GM23248 (cell line): ENCODE data around the gene REG4. TPM values are rescaled to one million over a fixed set of nuclear protein-coding genes. Genes with fewer than 3 reads are reported as not detected.

Experiments used
- DNase-seq: peaks from one replicate; pipeline ENCODE4 v3.0.0-alpha.2; 2015
- H2AFZ ChIP-seq: fragments of 200-600 bp; sonication (generic); 2 replicates; pipeline ENCODE4 v1.6.1; 2016; ENCODE audit warnings: antibody characterized with exemption
- H3F3A ChIP-seq: fragments of 200-600 bp; sonication (generic); 2 replicates; pipeline ENCODE4 v1.6.1; 2016; ENCODE audit warnings: mild to moderate bottlenecking, antibody characterized with exemption, mixed run types; ENCODE audit not compliant: insufficient read depth
- H3K27ac ChIP-seq: fragments of 200-600 bp; sonication (generic); 2 replicates; pipeline ENCODE4 v1.5.1; 2016; ENCODE audit warnings: mild to moderate bottlenecking
- H3K27me3 ChIP-seq: fragments of 200-600 bp; sonication (generic); replicated peaks from 2 replicates; pipeline ENCODE4 v1.6.1; 2016; ENCODE audit warnings: mild to moderate bottlenecking; ENCODE audit not compliant: insufficient read depth
- H3K36me3 ChIP-seq: fragments of 200-600 bp; sonication (generic); 2 replicates; pipeline ENCODE4 v1.6.1; 2016; ENCODE audit warnings: low read depth, mild to moderate bottlenecking
- H3K4me1 ChIP-seq: fragments of 200-600 bp; sonication (generic); 2 replicates; pipeline ENCODE4 v1.6.1; 2016; ENCODE audit warnings: mild to moderate bottlenecking; ENCODE audit not compliant: insufficient read depth
- H3K4me2 ChIP-seq: fragments of 200-600 bp; sonication (generic); one replicate; pipeline ENCODE4 v1.6.1; 2016; ENCODE audit warnings: mild to moderate bottlenecking; ENCODE audit not compliant: unreplicated experiment
- H3K4me3 ChIP-seq: fragments of 200-600 bp; sonication (generic); 2 replicates; pipeline ENCODE4 v1.5.1; 2016; ENCODE audit warnings: mild to moderate bottlenecking
- H3K79me2 ChIP-seq: fragments of 200-600 bp; sonication (generic); 2 replicates; pipeline ENCODE4 v1.6.1; 2016; ENCODE audit warnings: mild to moderate bottlenecking; ENCODE audit not compliant: insufficient read depth
- H3K9ac ChIP-seq: fragments of 200-600 bp; sonication (generic); 2 replicates; pipeline ENCODE4 v1.6.1; 2016; ENCODE audit warnings: mild to moderate bottlenecking
- H3K9me2 ChIP-seq: fragments of 200-600 bp; sonication (generic); 2 replicates; pipeline ENCODE4 v1.6.1; 2016; ENCODE audit warnings: mixed run types, mild to moderate bottlenecking, moderate library complexity; ENCODE audit not compliant: insufficient read depth
- H3K9me3 ChIP-seq: fragments of 200-600 bp; sonication (generic); one replicate; pipeline ENCODE4 v1.6.1; 2017; ENCODE audit warnings: low read depth
- H4K20me1 ChIP-seq: fragments of 200-600 bp; sonication (generic); 2 replicates; pipeline ENCODE4 v1.6.0; 2016; ENCODE audit not compliant: insufficient read depth
- EZH2 ChIP-seq: fragments of 200-600 bp; sonication (generic); IDR thresholded peaks from 2 replicates; pipeline ENCODE4 v1.6.1; 2018; ENCODE audit warnings: antibody characterized with exemption, mild to moderate bottlenecking; ENCODE audit not compliant: insufficient read depth, poor library complexity, severe bottlenecking
- EZH2phosphoT487 ChIP-seq: fragments of 200-600 bp; sonication (generic); IDR thresholded peaks from 2 replicates; pipeline ENCODE4 v1.6.1; 2018; ENCODE audit warnings: antibody characterized with exemption, moderate library complexity, mild to moderate bottlenecking, low read depth; ENCODE audit not compliant: insufficient read depth
- WGBS, 2 experiments: methylation state at CpG; one replicate each; pipeline ENCODE4 v1.1.6; 2015 to 2017; ENCODE audit warnings: low lambda C conversion rate in 2 of 2, low coverage in 1 of 2; ENCODE audit errors: missing lambda C conversion rate in 2 of 2; 5-methylcytosine and 5-hydroxymethylcytosine counted together
- in situ Hi-C: fragments of 300-500 bp; cut with MboI; formaldehyde crosslinking; loops from 2 replicates; pipeline ENCODE4 v1.15.0; 2020
- polyA plus RNA-seq: library from polyadenylated mRNA; unstranded; fragments of >200 nt; fragmentation: Nextera tagmentation; extraction: Ambion mirVana; gene quantifications from 2 replicates; pipeline ENCODE4 v1.2.1, GENCODE V29; 2016
- total RNA-seq: library from RNA; depleted of rRNA; stranded (reverse); fragments of >200 nt; shearing (Covaris generic); gene quantifications from 2 replicates; pipeline ENCODE4 v1.2.3, GENCODE V29; 2014; rRNA removed

The REG4 gene
- total and polyA plus RNA-seq, 2 experiments from 2014 or later: not detected

- H3K9ac ChIP-seq: no peak overlapping the region
- no peaks in the 10 kb centered on the region for H4K20me1 ChIP-seq
- no peaks in the 10 kb centered on the region for H3K27me3 ChIP-seq
- DNase-seq: no peak
- H3K9me3 ChIP-seq: no peaks in the 10 kb centered on the region
- H3F3A ChIP-seq: no peaks in the 10 kb centered on the region
- H3K4me3 ChIP-seq: no peak overlapping the region
- H3K27ac ChIP-seq: no peak overlapping the region
- no peaks in the 10 kb centered on the region for H3K4me1 ChIP-seq
- H3K79me2 ChIP-seq: no peaks in the 10 kb centered on the region
- in situ Hi-C loops: no loop called here
- H3K9me2 ChIP-seq: no peaks in the 10 kb centered on the region
- 69 to 76% methylated on average over 4 of the region's 4 CpGs for WGBS, 2 experiments
- H3K36me3 ChIP-seq: no peaks in the 10 kb centered on the region
- no peak overlapping the region for H2AFZ ChIP-seq
- TF ChIP-seq EZH2phosphoT487 (no peak), EZH2 (no peak)
- H3K4me2 ChIP-seq: no peak overlapping the region
These were observed 58.7 kb downstream of the REG4 start for GRCh38 chr1:119752592-119752991.

- Histone ChIP-seq H3K4me1 (no peaks in the 10 kb centered on the region), H2AFZ (no peak overlapping the region), H3K36me3 (no peaks in the 10 kb centered on the region), H4K20me1 (no peaks in the 10 kb centered on the region), H3K4me3 (no peak overlapping the region), H3K27me3 (no peaks in the 10 kb centered on the region), H3K9ac (no peak overlapping the region), H3K4me2 (no peak overlapping the region), H3F3A (no peaks in the 10 kb centered on the region; the same call in 1 of the 2 replicates), H3K9me3 (no peaks in the 10 kb centered on the region), H3K27ac (no peak overlapping the region), H3K79me2 (no peaks in the 10 kb centered on the region), H3K9me2 (no peaks in the 10 kb centered on the region)
- TF ChIP-seq EZH2phosphoT487 (no peak), EZH2 (no peak)
- in situ Hi-C loops: no loop called here
- 79 to 86% methylated on average over 4 of the region's 4 CpGs for WGBS, 2 experiments
- DNase-seq: no peak
These were observed 63.2 kb downstream of the REG4 start for GRCh38 chr1:119748040-119748439.

- in situ Hi-C loops: no loop called here
These were observed 63.8 kb downstream of the REG4 start for GRCh38 chr1:119747451-119747850.

GRCh38 chr1:119745034-119745433, 66.2 kb downstream of the REG4 start:
- no peak for DNase-seq
- Histone ChIP-seq H3K36me3 (0 out of 2 replicates have a peak, but pooled peaks cover 3% of the 10 kb centered on the region), H4K20me1 (no peaks in the 10 kb centered on the region), H3K27ac (no peak overlapping the region), H3K4me3 (no peak overlapping the region), H3K4me1 (no peaks in the 10 kb centered on the region), H3K9me2 (no peaks in the 10 kb centered on the region), H3K4me2 (no peak overlapping the region), H3K27me3 (no peaks in the 10 kb centered on the region), H3F3A (no peaks in the 10 kb centered on the region; the same call in 1 of the 2 replicates), H3K79me2 (no peaks in the 10 kb centered on the region), H2AFZ (no peak overlapping the region), H3K9ac (no peak overlapping the region), H3K9me3 (no peaks in the 10 kb centered on the region)
- WGBS, 2 experiments: 100% methylated on average over 1 of the region's 1 CpG
- in situ Hi-C loops: no loop called here
- no peak for TF ChIP-seq EZH2phosphoT487
- no peak for TF ChIP-seq EZH2

More at GRCh38 chr1:119747451-119747850, 63.8 kb downstream of the REG4 start:
- no peaks in the 10 kb centered on the region for H3K9me2 ChIP-seq
- TF ChIP-seq EZH2 (no peak), EZH2phosphoT487 (no peak)
- H3K9me3 ChIP-seq: no peaks in the 10 kb centered on the region
- H3K79me2 ChIP-seq: no peaks in the 10 kb centered on the region
- no peaks in the 10 kb centered on the region for H3K4me1 ChIP-seq
- no peak for DNase-seq
- H3K27ac ChIP-seq: no peak overlapping the region
- no peaks in the 10 kb centered on the region for H4K20me1 ChIP-seq
- 75 to 83% methylated on average over 2 to 3 of the region's 3 CpGs for WGBS, 2 experiments
- H3K9ac ChIP-seq: no peak overlapping the region
- H3K4me3 ChIP-seq: no peak overlapping the region
- H2AFZ ChIP-seq: no peak overlapping the region
- no peaks in the 10 kb centered on the region for H3K27me3 ChIP-seq
- H3F3A ChIP-seq: no peaks in the 10 kb centered on the region; the same call in 1 of the 2 replicates
- H3K4me2 ChIP-seq: no peak overlapping the region
- no peaks in the 10 kb centered on the region for H3K36me3 ChIP-seq

- no peaks in the 10 kb centered on the region for H3K79me2 ChIP-seq
- no peaks in the 10 kb centered on the region for H4K20me1 ChIP-seq
- peaks cover 8% of the 10 kb centered on the region; the same call in 1 of the 2 replicates for H3K36me3 ChIP-seq
- H3K9ac ChIP-seq: no peak overlapping the region
- DNase-seq: no peak
- no peak overlapping the region for H2AFZ ChIP-seq
- TF ChIP-seq EZH2 (no peak), EZH2phosphoT487 (no peak)
- in situ Hi-C loops: no loop called here
- H3K4me1 ChIP-seq: no peaks in the 10 kb centered on the region
- H3K4me2 ChIP-seq: no peak overlapping the region
- no peak overlapping the region for H3K4me3 ChIP-seq
- no peaks in the 10 kb centered on the region for H3K9me3 ChIP-seq
- 95 to 100% methylated on average over 1 of the region's 1 CpG for WGBS, 2 experiments
- no peaks in the 10 kb centered on the region; the same call in 1 of the 2 replicates for H3F3A ChIP-seq
- no peak overlapping the region for H3K27ac ChIP-seq
- H3K27me3 ChIP-seq: no peaks in the 10 kb centered on the region
- H3K9me2 ChIP-seq: no peaks in the 10 kb centered on the region
These were observed 66.7 kb downstream of the REG4 start for GRCh38 chr1:119744598-119744942.

Other genes starting within 250 kb of the REG4 start
- 8.5 and 9.1 TPM in 2 replicates for gene ZNF697, start 163.2 kb downstream of the REG4 start, total RNA-seq
- gene ZNF697, start 163.2 kb downstream of the REG4 start, polyA plus RNA-seq: 0.55 and 0.71 TPM in 2 replicates
- 298 and 346 TPM in 2 replicates for gene PHGDH, start 99.5 kb downstream of the REG4 start, total RNA-seq
- gene PHGDH, start 99.5 kb downstream of the REG4 start, polyA plus RNA-seq: 257 and 273 TPM in 2 replicates
- gene HMGCS2, start 42.6 kb downstream of the REG4 start, total RNA-seq: not detected in 2 replicates
- not detected in 2 replicates for gene HMGCS2, start 42.6 kb downstream of the REG4 start, polyA plus RNA-seq
- not detected in 2 replicates for gene ADAM30, start 85.1 kb upstream of the REG4 start, total RNA-seq
- gene ADAM30, start 85.1 kb upstream of the REG4 start, polyA plus RNA-seq: not detected in 2 replicates